ENCODE data around the gene PELI1.

DNA sequence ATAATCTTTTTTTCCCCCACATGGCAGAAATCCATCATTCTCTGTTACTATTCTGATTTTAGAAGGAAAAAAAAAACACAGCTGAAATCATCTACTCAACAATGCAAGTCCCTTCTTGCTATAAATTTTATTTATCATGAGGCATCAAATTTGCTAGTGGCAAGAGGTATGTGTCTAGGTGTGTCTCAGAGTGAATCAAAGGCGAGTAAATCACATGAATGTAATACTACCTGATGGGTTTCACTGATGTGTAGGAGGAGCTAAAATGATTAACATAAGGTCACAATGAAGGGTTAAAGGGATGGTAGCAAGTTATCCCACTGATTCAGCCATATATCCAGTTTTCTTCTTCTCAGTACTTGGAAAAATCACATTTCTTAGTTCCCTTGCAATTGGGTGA is 24.5 kb upstream of the PELI1 start:
- TF ChIP-seq CTCF (IDR thresholded peaks at IDR 0.05 in 8 of 11, conservative IDR thresholded peaks at IDR 0.05 in 3 of 11) (no peak), POLR2AphosphoS5 (IDR thresholded peaks at IDR 0.05) (no peak)

Data from spleen (tissue), 7 donors.